Glutamatergic neuron (in vitro differentiated cells): ENCODE results near the gene GBP1. TPM values are rescaled to one million over a fixed set of nuclear protein-coding genes. Genes with fewer than 3 reads are reported as not detected.

ENCODE experiments used
- DNase-seq: peaks from one replicate; pipeline ENCODE4 v3.0.0; 2022
- H3K27ac Mint-ChIP-seq: one replicate; pipeline ENCODE4 v1.8.0; 2020; ENCODE audit warnings: mild to moderate bottlenecking, mixed read lengths, inconsistent platforms; ENCODE audit not compliant: unreplicated experiment
- H3K27me3 Mint-ChIP-seq: one replicate; pipeline ENCODE4 v1.8.0; 2020; ENCODE audit warnings: mild to moderate bottlenecking, moderate library complexity, mixed read lengths, inconsistent platforms; ENCODE audit not compliant: unreplicated experiment
- H3K36me3 Mint-ChIP-seq: one replicate; pipeline ENCODE4 v1.8.0; 2020; ENCODE audit warnings: mild to moderate bottlenecking, mixed read lengths, inconsistent platforms; ENCODE audit not compliant: unreplicated experiment
- H3K4me1 Mint-ChIP-seq: one replicate; pipeline ENCODE4 v1.8.0; 2020; ENCODE audit warnings: mild to moderate bottlenecking, low read depth, mixed read lengths, inconsistent platforms; ENCODE audit not compliant: unreplicated experiment
- H3K4me3 Mint-ChIP-seq: one replicate; pipeline ENCODE4 v1.8.0; 2020; ENCODE audit warnings: mild to moderate bottlenecking, mixed read lengths, inconsistent platforms; ENCODE audit not compliant: unreplicated experiment
- H3K9me3 Mint-ChIP-seq: one replicate; pipeline ENCODE4 v1.8.0; 2020; ENCODE audit warnings: mild to moderate bottlenecking, moderate library complexity, mixed read lengths, inconsistent platforms; ENCODE audit not compliant: unreplicated experiment
- CTCF ChIP-seq: fragments of 200-600 bp; sonication (generic); IDR thresholded peaks from one replicate; pipeline ENCODE4 v1.5.0; 2021; ENCODE audit not compliant: partially characterized antibody, unreplicated experiment
- long read RNA-seq: library from polyadenylated mRNA; unstranded; transcript quantifications from one replicate; pipeline ENCODE4 v2.0.0, GENCODE V29; 2020; ENCODE audit not compliant: unreplicated experiment
- total RNA-seq: library from RNA; stranded (reverse); fragmentation: NEBNext Ultra II Directional; extraction: Animal tissue kit (Norgen Biotek cat#: 25700); gene quantifications from one replicate; pipeline ENCODE4 v1.2.1, GENCODE V29; 2021; ENCODE audit not compliant: unreplicated experiment

GBP1 gene
- total RNA-seq: not detected
- long read RNA-seq: 0 reads

- Mint-ChIP-seq H3K4me3 (no peak within 1 kb of the TSS), H3K27ac (no peak within 1 kb of the TSS), H3K9me3 (no peaks in the 10 kb centered on the region), H3K27me3 (no peaks in the 10 kb centered on the region), H3K4me1 (peaks cover 2% of the 10 kb centered on the region), H3K36me3 (no peaks in the 10 kb centered on the region)
- no peak for TF ChIP-seq CTCF
- DNase-seq: no peak
These were observed at the start of gene GBP1 for GRCh38 chr1:89065079-89065868. Gene GBP1, minus strand, starts transcription at chr1:89065208. Its CDS starts 1,974 bp downstream, at chr1:89063234.

GRCh38 chr1:89114662-89115061 lies 49.7 kb upstream of the GBP1 start:
- TF ChIP-seq CTCF: no peak
- H3K9me3 Mint-ChIP-seq: no peaks in the 10 kb centered on the region
- H3K4me1 Mint-ChIP-seq: no peaks in the 10 kb centered on the region
- no peak overlapping the region for H3K27ac Mint-ChIP-seq
- H3K27me3 Mint-ChIP-seq: no peaks in the 10 kb centered on the region
- no peak overlapping the region for H3K4me3 Mint-ChIP-seq
- H3K36me3 Mint-ChIP-seq: no peaks in the 10 kb centered on the region
- DNase-seq: no peak

GRCh38 chr1:89112871-89113613 lies 48.0 kb upstream of the GBP1 start:
- H3K36me3 Mint-ChIP-seq: no peaks in the 10 kb centered on the region
- no peak for DNase-seq
- H3K4me1 Mint-ChIP-seq: no peaks in the 10 kb centered on the region
- H3K4me3 Mint-ChIP-seq: no peak overlapping the region
- H3K27me3 Mint-ChIP-seq: no peaks in the 10 kb centered on the region
- TF ChIP-seq CTCF: no peak
- no peak overlapping the region for H3K27ac Mint-ChIP-seq
- no peaks in the 10 kb centered on the region for H3K9me3 Mint-ChIP-seq

GRCh38 chr1:89104687-89105086 lies 39.7 kb upstream of the GBP1 start:
- Mint-ChIP-seq H3K9me3 (no peaks in the 10 kb centered on the region), H3K27me3 (no peaks in the 10 kb centered on the region), H3K4me1 (no peaks in the 10 kb centered on the region), H3K4me3 (no peak overlapping the region), H3K27ac (no peak overlapping the region), H3K36me3 (no peaks in the 10 kb centered on the region)
- DNase-seq: no peak
- no peak for TF ChIP-seq CTCF

GRCh38 chr1:89104147-89104546 lies 39.1 kb upstream of the GBP1 start:
- Mint-ChIP-seq H3K4me1 (no peaks in the 10 kb centered on the region), H3K9me3 (no peaks in the 10 kb centered on the region), H3K27me3 (no peaks in the 10 kb centered on the region), H3K36me3 (no peaks in the 10 kb centered on the region), H3K27ac (no peak overlapping the region), H3K4me3 (no peak overlapping the region)
- TF ChIP-seq CTCF: no peak
- no peak for DNase-seq
